ENCODE measurements around the gene LSR.
A peak's percentile ranks its signal among the peaks of the same experiment; 100 is the strongest.

LSR gene

DNA sequence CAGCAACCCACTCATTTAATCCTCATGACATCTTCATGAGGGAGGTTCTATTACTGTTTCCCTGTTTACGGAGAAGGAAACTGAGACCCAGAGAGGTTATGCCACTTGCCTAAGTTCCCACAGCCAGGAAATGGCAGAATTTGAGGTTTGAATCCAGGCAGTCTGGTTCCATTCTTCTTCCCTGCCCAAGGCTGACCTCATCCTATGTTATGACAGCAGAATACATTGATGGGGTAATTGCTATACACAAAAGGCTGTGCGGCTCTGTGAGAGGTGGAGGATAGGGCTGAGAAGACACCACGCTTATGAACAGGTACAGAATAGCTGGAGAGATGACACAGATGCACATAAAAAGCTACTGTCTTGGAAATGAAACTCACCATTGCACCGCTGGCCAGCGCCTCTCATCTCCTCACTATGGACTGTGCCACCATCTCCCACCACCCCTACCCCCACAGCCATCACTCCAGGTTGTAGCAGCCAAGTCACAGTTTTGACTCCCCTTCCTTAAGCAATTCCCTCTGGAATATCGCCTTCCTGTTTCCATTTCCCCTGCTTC is 54.6 kb downstream of the LSR start:
- DNase-seq (ENCODE audit: low spot score) = no peak

DNA sequence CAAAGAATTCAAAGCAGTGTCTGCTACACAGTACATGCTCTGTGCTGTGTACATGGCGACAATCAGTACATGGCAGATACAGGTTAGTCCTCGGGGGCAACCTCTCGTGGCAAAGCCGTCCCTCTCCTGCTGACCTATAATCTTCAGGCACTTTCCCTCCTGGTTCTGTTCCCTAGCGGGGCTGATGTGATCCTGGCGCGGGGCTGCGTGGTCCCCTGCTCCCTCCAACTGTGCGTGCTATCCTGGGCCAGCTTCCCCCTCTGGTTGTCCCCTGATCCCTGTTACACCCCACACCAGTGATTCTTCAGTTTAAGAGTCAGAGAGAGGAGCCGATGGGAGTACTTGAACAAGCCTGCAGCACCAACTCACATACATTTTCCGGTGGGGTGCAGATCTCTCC is 55.2 kb downstream of the LSR start:
- DNase-seq (ENCODE audit: low spot score) = no peak

DNA sequence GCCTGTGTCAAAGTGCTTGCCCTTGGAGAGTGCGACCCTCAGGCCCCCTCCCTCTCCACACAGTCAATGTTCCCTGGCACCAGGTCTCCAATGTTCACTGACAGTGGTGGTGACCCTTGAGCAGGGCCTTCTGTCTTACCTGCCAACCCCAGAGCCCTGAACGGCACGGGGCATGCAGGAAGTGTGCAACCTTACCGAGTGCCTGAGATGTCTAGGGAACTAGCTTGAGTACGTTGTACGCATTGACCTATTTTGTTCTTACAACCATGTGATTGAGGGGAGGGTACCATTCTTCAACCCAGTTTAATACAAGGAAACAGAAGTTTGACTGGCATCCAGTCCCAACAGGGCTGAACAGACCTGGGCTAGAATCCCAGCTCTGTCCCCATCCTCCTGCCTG is 56.4 kb downstream of the LSR start:
- DNase-seq (ENCODE audit: low spot score) = no peak

DNA sequence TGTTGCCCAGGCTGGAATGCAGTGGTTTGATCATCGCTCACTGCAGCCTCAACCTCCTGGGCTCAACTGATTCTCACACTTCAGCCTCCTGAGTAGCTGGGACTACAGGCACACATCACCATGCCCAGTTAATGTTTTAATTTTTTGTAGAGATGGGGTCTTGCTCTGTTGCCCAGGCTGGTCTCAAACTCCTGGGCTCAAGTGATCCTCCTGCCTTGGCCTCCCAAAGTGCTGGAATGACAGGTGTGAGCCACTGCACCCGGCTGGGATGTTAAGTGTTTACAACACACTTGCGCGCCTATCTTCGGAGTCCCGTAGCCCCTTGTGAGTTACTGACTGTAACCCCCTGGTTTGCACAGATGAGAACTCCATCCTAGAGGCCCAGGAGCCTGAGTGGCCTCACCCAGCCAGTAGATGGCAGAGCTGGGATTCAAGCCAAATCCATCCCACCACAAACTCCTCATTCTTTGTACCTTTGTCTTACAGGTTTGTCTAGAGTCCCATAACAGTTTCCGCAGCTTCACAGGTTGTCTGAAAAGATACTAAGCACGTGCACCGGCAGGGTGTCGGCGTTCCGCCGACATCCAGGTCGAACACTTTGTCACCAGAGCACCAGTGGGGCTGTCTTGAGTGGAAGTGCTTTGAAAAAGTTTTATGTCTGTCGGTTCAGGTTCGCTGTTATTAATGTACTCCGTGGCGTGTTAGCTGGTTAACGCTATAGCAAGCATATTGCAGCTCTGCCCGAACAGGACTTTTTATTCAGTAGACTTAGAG is 57.9 kb downstream of the LSR start:
- peak; percentile 35 for DNase-seq (ENCODE audit: low spot score)

DNA sequence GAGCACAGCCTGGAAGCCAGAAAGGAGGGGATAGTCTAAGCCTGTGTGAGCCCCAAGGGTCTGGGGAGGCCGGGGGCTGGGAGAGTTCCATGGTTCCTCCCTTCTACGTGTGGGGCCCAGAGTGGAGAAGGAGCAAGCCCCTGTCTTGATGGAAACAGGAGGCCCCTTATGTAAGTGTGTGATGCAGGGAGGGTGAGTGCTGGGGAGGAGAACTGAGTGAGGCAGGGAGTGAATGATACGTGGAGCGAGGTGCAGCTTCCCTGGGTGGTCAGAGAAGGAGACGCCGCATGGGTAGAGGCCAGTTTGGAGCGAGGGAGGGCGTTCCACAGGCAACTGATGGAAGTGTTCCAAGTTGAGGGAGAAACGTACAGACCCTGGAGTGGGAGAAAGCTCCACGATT is 59.1 kb downstream of the LSR start:
- DNase-seq (ENCODE audit: low spot score) = no peak

DNA sequence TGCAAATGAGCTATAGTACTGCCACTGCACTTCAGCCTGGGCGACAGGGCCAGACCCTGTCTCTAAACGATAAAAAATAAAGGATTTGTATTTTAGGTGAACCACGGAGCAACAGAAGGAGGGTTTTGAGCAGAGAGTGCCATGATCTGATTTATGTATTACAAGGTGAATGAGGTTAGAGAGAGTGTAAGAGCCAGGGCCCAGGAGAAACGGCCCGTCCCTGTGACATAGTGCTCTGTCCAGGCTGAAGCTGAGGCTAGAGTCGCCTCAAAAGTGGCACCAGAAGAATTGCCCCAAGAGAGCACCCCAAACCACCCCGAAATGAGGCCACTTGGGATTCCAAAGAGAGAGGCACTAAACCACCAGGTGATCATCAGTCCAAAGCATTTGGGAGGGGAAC is 60.1 kb downstream of the LSR start:
- DNase-seq (ENCODE audit: low spot score) = no peak

DNA sequence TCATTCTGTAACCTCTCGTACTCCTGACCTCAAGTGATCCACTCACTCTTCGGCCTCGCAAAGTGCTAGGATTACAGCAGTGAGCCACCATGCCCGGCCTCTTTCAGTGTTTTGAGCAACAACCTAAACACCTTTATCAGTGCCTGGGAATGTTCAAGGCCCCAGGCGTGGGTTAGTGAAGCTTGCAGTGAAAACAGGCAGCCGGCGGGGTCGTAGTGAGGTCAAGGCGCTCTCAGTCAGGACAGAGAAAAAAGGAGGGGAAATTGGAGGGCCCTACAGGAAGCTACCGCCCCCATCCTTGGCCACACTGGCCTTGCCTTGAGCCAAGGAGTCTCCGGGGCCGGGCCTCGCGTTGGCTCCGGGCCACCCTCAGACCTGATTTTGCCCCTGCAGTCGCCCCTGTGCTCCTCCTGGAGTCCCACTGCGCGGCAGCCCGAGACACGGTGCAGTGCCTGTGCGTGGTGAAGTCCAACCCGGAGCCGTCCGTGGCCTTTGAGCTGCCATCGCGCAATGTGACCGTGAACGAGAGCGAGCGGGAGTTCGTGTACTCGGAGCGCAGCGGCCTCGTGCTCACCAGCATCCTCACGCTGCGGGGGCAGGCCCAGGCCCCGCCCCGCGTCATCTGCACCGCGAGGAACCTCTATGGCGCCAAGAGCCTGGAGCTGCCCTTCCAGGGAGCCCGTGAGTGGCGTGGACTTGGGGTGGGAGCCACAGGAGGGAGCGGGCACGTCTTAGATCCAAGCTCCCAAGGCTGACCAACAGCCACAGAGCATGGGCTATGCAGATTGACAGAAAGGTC is 60.9 kb downstream of the LSR start:
- peak; percentile 40 for DNase-seq (ENCODE audit: low spot score)

DNA sequence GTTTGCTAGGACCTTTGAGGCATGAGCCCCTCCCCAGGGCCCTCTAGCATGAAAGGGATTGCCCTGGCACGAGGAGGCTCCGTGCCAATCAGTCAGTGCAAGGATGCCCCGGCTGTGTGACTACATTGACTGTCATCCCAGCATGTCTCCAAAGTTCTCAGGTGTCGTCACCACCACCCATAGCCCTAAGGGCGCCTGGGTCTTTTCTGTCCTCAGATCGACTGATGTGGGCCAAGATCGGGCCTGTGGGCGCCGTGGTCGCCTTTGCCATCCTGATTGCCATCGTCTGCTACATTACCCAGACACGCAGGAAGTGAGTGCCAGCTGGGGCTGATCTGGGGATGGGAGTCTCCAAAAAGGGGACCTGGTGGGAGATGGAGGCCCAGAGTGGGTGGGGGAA is 61.5 kb downstream of the LSR start:
- DNase-seq (ENCODE audit: low spot score) = no peak

DNA sequence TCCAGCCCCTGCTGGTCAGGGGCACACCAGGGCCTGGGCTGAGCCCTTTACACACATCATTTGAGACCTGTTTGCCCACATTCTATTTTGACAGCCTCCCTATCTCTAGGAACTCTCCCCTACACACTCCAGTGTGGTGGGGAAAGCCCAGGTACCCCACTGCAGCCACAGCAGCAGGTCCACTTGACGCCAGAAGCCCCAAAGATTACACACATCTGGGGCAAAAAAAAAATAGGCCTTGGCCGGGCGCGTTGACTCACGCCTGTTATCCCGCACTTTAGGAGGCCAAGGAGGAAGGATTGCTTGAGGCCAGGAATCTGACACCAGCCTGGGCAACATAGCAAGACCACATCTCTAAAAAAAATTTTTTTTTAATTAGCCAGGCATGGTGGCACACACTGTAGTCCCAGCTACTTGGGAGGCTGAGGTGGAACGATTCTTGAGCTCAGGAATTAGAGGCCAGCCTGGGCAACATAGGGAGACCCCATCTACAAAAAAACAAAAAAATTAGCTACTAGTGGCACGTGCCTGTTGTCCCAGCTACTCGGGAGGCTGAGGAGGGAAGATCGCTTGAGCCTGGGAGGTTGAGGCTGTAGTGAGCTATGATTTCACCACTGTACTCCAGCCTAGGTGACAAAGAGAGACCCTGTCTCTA is 62.1 kb downstream of the LSR start:
- DNase-seq (ENCODE audit: low spot score) = no peak

DNA sequence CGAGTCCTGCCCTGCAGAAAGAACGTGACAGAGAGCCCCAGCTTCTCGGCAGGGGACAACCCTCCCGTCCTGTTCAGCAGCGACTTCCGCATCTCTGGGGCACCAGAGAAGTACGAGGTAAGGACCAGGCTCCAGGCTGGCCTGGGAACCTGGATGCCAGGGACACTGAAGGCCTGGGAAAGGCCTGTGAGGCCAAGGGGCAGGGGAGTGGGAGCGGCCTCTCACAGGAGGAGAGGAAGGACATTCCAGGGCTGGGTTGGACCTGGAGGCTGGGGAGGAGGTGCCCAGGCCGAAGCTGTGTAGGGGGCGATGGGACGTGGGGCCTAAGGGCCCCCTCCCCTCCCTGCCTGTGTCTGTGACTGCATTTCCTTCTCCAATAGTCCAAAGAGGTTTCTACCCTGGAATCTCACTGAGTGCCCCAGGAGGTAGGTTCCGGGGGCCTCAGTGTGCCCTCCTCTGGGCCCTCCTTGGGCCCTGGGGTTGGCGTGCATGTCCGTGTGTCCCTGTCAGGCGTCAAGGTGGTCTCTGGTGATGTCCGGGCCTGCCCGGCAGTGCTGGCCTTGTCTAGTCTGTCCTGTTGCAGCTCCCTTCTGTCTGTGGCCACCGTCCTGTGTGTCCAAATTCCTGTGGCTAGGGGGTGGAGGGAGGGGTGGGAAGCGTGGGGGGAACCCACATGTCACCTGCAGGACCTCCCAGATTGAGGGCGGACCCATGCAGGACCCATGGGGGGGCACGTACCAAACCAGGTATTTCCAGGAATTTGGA is 63.3 kb downstream of the LSR start:
- no peak for DNase-seq (ENCODE audit: low spot score)

DNA sequence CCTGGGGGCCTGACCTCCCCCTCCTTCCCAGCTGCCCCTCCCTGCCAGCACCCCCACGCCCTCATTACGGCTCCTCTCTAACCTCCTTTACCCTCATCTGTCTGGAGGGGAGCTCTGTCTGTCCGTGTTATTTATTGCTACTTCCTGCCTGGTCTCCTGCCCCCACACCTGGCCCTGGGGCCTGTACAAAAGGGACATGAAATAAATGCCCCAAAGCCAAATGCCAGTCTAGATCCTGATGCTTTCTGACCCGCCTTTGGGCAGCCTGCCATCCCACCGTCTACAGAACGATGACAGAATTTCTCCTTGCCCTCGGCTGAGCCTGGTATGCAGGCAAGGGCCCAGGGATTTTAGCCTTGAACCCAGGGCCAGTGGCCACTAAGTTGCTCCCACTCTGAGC is 64.8 kb downstream of the LSR start:
- DNase-seq (ENCODE audit: low spot score) = no peak

DNA sequence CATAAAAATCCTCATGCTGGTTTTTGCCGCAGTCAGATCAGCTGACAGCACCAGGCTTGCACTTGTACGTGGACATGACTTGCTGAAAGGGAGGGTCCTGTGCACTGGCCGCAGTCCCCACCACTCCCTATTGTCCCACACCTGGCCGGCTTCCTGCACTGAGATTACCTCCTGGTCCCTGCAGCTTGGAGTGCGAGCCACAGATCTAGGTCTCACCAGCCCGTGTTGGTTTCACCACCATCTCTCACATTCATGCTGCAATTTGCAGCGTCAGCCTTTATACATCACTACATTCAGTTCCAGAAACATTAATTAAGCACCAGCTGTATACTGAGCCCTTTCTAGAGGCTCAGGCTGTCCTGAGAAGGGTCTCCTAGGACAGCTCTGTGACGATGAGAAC is 65.2 kb downstream of the LSR start:
- DNase-seq (ENCODE audit: low spot score) = no peak

DNA sequence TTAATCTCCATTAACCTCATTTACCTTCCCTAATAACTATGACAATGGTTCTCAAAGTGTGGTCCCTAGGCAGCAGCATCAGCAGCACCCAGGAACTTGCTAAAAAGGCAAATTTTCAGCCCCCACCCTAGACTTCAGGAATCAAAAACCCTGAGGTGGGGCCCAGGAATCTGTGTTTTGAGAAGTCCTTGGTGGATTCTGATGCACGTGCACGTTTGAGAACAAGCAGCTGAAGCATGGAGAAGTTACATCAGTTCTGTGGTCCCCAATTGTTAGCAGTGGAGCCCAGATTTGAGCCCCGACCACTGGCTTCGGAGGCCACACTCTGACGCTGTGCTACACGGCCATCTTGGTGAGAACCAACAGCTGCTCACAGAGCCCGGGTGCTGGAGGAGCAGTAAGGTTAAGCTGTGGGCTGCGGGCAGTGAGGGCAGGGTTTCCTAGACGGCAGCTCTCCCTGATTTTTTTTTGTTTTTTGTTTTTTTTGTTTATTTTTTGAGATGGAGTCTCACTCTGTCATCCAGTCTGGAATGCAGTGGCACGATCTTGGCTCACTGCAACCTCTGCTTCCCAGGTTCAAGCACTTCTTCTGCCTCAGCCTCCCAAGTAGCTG is 66.2 kb downstream of the LSR start:
- DNase-seq (ENCODE audit: low spot score) = no peak

DNA sequence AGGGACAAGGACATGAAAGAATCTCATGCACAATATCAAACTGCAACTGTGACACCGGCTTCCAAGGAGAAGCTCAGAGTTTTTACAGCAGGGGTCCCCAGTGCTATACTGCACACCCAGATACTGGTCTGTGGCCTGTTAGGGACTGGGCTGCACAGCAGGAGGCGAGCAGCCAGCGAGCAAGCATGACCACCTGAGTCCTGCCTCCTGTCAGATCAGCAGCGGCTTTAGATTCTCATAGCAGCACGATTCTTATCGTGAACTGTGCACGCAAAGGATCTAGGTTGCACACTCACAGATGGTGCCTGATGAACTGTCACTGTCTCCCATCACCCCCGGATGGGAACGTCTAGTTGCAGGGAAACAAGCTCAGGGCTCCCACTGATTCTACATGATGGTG is 67.1 kb downstream of the LSR start:
- DNase-seq (ENCODE audit: low spot score) = no peak

DNA sequence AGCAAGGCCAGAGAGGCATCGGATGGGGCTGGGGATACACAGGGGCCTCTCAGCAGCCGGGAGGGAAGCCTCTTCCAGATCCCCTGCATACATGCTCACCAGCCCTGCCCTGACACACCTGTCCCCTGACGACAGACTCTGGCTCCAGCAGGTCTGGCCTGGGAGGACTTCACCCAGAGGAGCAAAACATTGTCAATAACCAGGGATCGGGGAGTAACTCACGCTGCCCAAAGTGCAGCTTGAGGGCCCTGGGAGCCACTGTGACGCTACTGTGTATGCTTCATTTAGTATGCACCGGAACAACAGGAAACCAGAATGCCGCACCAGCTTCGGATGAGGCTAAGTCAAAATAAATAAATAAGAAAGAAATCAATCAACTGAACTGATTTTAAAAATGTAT is 67.8 kb downstream of the LSR start:
- DNase-seq (ENCODE audit: low spot score) = no peak
